IPS DF 4.7 (cell line): ENCODE results near the gene RREB1.

Experiments used
- DNase-seq: peaks from one replicate; pipeline ENCODE4 v3.0.0-alpha.2; 2013; ENCODE audit warnings: low spot score; ENCODE audit errors: extremely low read depth

Gene RREB1

DNA sequence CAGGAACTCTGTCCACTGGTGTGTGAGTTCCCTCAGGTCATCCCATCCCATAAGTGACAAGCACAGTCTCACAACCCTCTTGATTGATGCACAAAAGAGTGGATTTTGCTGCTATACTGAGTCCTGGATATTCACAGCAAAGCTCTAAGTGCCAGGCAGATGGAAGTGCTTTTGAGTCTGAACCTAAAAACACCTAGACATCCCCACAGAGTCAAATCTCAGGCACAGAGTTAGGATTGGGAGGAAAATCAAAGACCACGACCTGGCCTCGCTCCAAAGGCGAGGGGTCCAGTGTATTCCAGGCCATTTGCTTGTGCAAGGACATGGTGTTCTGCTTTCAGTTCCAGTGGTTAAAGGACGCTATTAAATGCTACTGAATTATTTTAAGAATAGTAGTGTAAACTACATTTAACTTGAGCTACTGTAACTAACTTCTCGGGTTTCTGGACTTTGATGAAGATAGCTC is 56.8 kb downstream of the RREB1 start:
- no peak for DNase-seq

DNA sequence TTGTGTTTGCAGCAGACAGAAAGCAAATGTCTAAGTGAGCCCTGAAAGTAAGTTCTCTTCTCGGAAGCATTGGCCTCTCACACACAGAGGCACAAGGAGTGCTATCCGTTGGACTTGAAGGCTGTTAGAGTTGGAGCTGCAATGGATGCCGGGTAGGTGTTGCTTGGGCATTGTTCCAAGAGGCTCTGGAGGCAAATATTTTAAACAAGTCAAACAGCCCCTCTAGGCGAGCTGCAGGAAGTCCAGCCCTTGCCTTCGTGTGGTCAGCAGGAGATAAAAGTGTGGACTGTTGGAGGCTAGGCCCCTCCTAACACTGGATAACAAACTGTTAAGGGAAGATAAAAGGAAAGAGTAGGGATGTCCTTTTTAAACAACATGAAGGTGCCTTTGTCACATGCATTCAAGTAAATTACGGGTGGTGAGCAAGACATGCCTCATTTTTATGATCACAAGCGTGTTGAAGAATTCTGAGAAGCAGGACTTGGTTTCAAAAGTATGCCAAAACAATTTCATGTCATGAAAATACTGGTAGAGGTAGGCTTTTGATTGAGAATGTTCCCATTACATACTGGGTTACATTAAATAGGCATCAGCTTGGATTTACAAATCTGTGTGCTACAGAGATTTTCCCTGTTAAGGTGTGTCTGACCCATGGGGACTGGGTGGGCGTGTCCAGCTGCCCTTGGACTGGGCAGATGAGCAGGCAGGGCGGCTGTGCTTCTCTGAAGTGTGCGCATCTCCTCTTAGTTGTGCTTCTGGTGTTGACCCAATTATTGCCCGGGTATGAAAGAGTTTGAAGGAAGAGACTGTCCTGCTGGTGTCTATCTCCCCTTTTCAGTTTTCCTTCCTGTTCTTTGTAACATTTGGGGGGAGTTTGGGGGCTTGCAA is 57.5 kb downstream of the RREB1 start:
- no peak for DNase-seq

- DNase-seq: no peak
Observed at GRCh38 chr6:7165890-7166267, 58.1 kb downstream of the RREB1 start.

DNA sequence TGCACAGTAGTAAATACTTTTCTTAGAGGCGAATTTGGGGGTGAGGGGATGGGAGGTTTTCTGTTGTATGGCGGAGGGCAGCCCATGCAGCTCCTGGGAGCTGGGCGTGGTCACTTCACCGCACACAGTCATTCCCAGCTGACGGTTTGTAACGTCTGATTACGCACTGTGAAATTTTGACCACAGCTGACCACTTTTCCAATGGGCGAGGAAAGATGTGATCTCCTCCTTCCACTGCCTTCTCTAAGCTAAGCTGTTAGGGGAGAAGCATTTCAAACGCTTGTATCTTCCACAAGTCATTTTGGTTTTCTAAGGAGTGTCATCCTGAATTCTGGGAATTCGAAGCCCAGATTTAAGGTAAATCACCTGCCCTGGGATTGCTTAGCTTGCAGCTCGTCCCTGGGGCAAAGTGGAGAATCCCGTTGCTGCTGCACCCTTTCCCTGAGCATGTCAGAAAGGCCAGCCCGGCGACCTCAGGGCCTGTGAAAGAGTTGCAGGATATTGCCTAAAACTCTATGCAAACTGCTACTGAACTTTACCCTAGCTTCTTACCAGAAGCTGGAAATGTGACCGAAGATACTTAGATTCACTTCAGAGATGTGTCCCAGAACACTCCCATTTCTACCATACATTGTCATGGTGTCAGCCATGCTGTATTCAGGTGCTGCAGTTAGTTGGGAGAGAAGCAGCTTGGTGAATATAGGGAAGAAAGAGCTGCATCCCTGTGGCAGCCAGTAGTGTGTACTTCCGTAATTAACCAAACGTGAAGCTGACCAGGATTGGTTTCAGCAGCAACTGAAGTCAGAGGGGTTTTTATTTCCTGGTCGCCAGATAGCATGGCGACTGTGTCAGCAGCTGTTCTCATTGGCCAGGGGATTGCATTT is 58.9 kb downstream of the RREB1 start:
- no peak for DNase-seq

- no peak for DNase-seq
Observed at GRCh38 chr6:7169296-7169721, 61.5 kb downstream of the RREB1 start.

DNA sequence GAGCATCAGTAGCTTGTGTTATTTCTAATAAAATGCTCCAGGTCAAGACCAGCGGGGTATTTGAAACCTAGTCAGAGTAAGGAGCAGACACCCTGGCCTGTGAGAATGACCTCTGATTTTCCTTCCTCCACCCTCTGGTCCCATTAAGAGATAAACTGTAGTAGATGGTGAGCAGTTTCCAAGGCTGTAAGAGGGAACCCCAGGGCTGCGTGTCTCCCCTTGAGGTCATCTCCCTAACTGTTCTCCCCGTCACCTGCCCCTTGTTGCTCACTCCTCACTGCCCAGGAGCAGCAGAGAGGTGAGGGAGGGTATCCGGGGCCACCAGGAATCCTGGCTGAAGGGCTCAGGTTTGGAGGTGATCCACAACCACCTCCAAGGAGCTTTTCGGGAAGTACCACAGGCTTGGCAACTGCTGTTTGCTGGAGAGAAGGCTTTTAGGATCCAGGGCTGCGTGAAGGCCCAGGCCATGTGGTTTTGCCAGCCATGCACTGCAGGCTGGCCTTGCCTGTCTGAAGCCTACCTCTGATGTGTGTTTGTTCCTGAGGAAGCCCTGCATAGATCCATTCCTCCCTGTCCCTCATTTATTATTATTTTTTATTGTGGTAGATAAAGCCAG is 62.5 kb downstream of the RREB1 start:
- DNase-seq: no peak

GRCh38 chr6:7171119-7171518 is 63.4 kb downstream of the RREB1 start:
- DNase-seq: no peak

DNA sequence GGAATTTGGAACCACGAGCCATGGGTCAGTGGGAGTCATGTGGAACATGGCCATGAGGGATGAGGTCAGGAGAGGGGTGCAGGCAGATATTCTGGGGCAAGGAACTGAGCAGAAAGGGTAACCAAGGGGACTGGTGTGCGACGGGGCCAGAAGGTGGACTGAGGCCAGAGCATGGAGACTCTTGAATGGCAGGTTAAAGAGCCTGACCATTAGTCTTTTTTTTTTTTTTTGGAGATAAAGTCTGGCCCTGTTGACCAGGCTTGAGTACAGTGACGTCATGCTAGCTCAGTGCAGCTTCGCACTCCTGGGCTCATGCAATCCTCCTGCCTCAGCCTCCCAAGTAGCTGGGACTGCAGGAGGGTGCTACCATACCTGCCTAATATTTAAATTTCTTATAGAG is 64.0 kb downstream of the RREB1 start:
- DNase-seq: no peak

- no peak for DNase-seq
Observed at GRCh38 chr6:7172649-7173048, 64.9 kb downstream of the RREB1 start.

- DNase-seq: no peak
Observed at GRCh38 chr6:7173843-7174503, 66.2 kb downstream of the RREB1 start.

DNA sequence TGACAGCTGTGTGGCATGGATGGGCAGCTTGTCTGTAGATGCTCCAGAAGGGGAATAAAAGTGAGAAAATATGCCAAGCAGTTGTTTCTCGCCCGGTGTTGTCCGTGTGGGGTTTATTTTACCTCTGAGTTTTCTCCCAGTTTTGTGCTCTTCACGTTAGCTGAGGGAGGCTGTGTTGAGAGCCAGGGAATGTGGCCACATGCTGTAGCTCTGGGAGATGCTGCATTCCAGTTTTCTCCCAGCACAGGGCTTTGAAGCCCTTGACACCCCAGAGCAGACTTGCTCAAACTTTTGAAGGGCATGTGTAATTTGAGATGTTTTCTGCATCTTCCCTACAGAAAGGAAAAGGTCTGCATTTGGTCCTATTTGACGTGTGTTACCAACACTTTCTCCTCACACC is 67.7 kb downstream of the RREB1 start:
- no peak for DNase-seq

DNA sequence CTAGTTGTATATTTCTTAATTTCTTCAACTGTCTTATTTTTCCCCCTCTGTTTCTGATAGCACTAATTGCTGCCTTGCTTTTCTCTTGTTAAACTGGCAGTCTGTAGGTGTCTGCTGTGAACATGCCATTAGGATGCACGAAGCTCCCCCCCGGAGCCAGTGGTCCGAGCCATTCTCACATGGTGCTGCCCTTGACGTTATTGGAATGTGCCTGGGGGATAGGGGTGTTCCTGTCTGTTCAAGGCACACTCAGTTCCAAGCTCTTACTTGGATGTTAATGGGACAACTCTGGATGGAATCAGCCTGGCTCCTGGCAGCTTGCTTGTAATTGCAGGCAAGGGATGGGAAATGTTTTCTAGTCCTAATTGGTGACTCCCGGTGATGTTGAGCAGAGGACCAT is 68.4 kb downstream of the RREB1 start:
- no peak for DNase-seq

DNA sequence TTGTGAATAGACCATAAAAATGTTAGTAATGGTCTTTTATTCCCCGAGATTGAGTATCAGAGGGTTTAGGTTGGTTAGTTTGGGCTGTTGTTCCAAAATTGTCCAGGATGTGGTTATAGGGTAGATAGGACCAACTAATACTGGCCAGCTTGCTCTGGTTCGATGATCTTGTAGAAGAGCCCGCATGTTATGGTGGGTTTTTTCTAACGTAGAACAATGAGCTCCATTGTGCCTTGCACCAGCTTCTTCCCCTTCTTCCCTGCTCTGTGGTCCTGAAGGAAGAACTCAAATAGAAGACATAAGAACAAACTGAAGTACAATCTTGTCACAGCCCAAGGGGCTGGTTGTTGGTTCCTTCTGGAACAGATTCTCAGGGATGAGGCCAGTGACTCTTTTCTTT is 70.5 kb downstream of the RREB1 start:
- DNase-seq: no peak

DNA sequence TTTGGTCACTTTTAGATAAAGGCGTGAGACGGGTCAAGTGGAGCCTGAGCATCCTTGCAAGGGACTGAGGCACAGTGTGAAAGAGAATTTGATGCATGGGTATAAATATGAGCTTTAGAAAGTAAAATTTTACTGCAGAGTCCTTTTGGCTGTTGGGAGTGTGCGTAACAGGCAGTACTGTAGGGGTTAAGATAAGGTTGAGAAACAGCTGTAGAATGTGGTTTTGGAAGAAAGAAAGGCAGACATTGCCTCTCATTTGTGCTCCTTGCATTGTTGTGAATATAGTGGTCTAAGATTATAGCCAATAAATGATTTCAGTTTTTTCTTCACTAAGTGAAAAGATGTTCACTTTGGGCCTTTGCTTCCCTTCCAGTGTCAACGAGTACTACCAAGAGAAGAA is 73.0 kb downstream of the RREB1 start:
- no peak for DNase-seq

DNA sequence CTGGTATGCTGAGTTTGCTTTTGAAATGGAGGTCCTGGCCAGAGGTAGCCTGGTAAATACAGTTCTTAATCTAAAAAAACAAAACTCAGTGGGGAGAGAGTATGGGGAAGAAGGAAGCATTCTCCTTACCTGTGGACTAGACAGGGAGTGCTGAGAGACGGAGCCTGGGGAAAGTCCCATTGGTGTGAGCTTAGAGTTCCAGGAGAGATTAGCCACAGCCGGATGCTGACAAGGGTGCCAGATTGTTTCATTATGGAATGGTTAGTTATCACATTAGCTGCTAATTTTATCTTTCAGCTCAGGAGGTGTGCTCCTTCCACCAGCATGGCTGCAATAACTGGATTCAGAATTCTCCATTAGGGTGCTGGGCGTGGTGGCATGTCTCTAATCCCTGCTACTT is 75.9 kb downstream of the RREB1 start:
- DNase-seq: no peak

- no peak for DNase-seq
Observed at GRCh38 chr6:7184502-7184901, 76.7 kb downstream of the RREB1 start.

DNA sequence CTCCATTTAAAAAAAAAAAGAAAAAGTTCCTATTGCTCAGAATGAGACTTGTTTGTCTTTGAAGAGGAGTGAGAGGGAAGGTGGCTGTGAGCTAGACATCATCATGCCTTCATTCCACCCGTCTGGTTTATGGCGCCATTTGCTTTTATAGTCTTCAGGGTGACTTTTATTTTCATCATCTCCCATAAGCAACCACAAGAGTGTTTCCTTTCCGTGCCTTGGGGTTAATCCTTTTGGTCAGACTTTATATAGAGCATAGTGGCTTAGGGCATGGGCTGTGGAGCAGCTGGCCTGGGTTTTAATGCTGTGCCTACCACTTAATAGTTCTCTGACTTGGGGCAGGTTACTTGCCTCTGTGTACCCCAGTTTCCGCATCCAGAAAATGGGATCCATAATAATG is 77.8 kb downstream of the RREB1 start:
- no peak for DNase-seq

- DNase-seq: no peak
Observed at GRCh38 chr6:7188492-7188891, 80.7 kb downstream of the RREB1 start.

GRCh38 chr6:7189101-7189758 is 81.5 kb downstream of the RREB1 start:
- no peak for DNase-seq

- DNase-seq: no peak
Observed at GRCh38 chr6:7190791-7191190, 83.0 kb downstream of the RREB1 start.

- DNase-seq: no peak
Observed at GRCh38 chr6:7193122-7193521, 85.4 kb downstream of the RREB1 start.
